ENCODE data around the gene CBFA2T2. TPM values are rescaled to one million over a fixed set of nuclear protein-coding genes. Genes with fewer than 3 reads are reported as not detected.

CBFA2T2 gene
- total and polyA plus RNA-seq, 2 of the 4 experiments (the other 2 are of a cell fraction): 3.8 to 6.2 TPM

GRCh38 chr20:33444797-33445560 lies 44.9 kb upstream of the CBFA2T2 start:
- Histone ChIP-seq H2BK5ac (ENCODE audit: low read depth, low read length, poor library complexity, severe bottlenecking) (no peak overlapping the region), H4K20me1 (ENCODE audit: insufficient read depth, low read length) (0 out of 2 replicates have a peak, but pooled peaks cover 3% of the 10 kb centered on the region), H3K4ac (ENCODE audit: low read depth, low read length) (no peak overlapping the region), H4K5ac (ENCODE audit: low read depth, low read length) (no peak overlapping the region), H2BK120ac (ENCODE audit: low read depth, low read length) (no peak overlapping the region), H2AFZ (replicated peaks; ENCODE audit: low read length, poor library complexity) (peak overlapping the region; percentile 75), H3K9me3 (ENCODE audit: control insufficient read depth, insufficient read depth, low read length) (0 out of 2 replicates have a peak, but pooled peaks cover 1% of the 10 kb centered on the region), H3K27ac (ENCODE audit: insufficient read depth, low read length) (no peak overlapping the region), H3K18ac (ENCODE audit: low read depth, low read length) (no peak overlapping the region), H3K23ac (ENCODE audit: low read depth, low read length) (no peak overlapping the region; the same call in 1 of the 2 replicates), H3K36me3 (ENCODE audit: control insufficient read depth, insufficient read depth, low read length) (no peaks in the 10 kb centered on the region), H3K4me1 (ENCODE audit: control insufficient read depth, insufficient read depth, low read length) (peaks cover 4% of the 10 kb centered on the region; the same call in 1 of the 2 replicates), H3K4me2 (ENCODE audit: low read depth, low read length) (peak overlapping the region; percentile 99), H4K91ac (ENCODE audit: insufficient read depth, low read depth, low read length) (no peak overlapping the region), H4K8ac (ENCODE audit: low read depth in 2 of 2, low read length in 2 of 2) (peak overlapping the region in 1 of 2 experiments; percentile 17; a peak in 1 of 4 replicates), H3K14ac (replicated peaks; ENCODE audit: low read depth, low read length) (no peak overlapping the region), H3K79me1 (ENCODE audit: low read depth in 1 of 2, low read length in 2 of 2) (peaks cover 4 to 14% of the 10 kb centered on the region in 2 experiments; a peak in 2 of 4 replicates), H3K4me3 (ENCODE audit: insufficient read depth, low read depth, low read length) (peak overlapping the region; percentile 93; the same call in 1 of the 2 replicates), H3K56ac (ENCODE audit: extremely low read depth, insufficient read depth, low read length) (no peak overlapping the region), H3K27me3 (ENCODE audit: control insufficient read depth, insufficient read depth, low read length) (no peaks in the 10 kb centered on the region), H2AK9ac (replicated peaks; ENCODE audit: low read depth, low read length, poor library complexity) (peak overlapping the region; percentile 12), H2AK5ac (ENCODE audit: low read depth, low read length) (no peak overlapping the region), H3K9me1 (ENCODE audit: insufficient read depth, low read length) (no peaks in the 10 kb centered on the region; the same call in 1 of the 2 replicates), H2BK15ac (ENCODE audit: low read depth, low read length) (no peak overlapping the region), H2BK20ac (ENCODE audit: low read depth, low read length) (no peak overlapping the region), H3K9ac (ENCODE audit: low read depth, low read length) (no peak overlapping the region)
- no peak for DNase-seq
- intact Hi-C loops (cut with micrococcal nuclease) (no loop called here), dilution Hi-C loops (cut with HindIII; ENCODE audit: low sequenced_read_pairs, unreplicated experiment) (no loop called here), in situ Hi-C loops (cut with MboI; ENCODE audit: low sequenced_read_pairs) (no loop called here)
- no peak for ATAC-seq (ENCODE audit: low read depth)
- CTCF ChIA-PET: interaction anchor here (0.6 to 1.0 kb wide), 2 partner anchors 12 to 706 kb away, joined by 3 to 7 read pairs; no protein-coding TSS in a partner anchor
- POLR2A ChIA-PET (ENCODE audit: unreplicated experiment): interaction anchor here (0.7 kb wide), 1 partner anchor 173 kb away, joined by 14 read pairs; no protein-coding TSS in a partner anchor
- no CpG with 5 or more reads among the region's 4 CpGs for WGBS, 2 experiments (ENCODE audit: extremely low coverage in 2 of 2, insufficient read length in 1 of 2)
- no TSS peak for BruUV-seq (replicated peaks)
- TF ChIP-seq FOS (IDR thresholded peaks at IDR 0.05; ENCODE audit: low read depth, low read length): no peak
- peak; percentile 9; the same call in 1 of the 2 replicates for TF ChIP-seq CTCF (conservative IDR thresholded peaks at IDR 0.05; ENCODE audit: low read depth, low read length)
- TF ChIP-seq NFE2L2 (IDR thresholded peaks at IDR 0.05; ENCODE audit: low read depth, low read length): no peak
- no peak for TF ChIP-seq ELK1 (IDR thresholded peaks at IDR 0.05; ENCODE audit: borderline replicate concordance, low read depth, low read length)
- TF ChIP-seq SMC3 (IDR thresholded peaks at IDR 0.05; ENCODE audit: low read depth, low read length): no peak
- TF ChIP-seq MAZ (IDR thresholded peaks at IDR 0.05; ENCODE audit: borderline replicate concordance, low read depth, low read length): no peak
- TF ChIP-seq RFX5 (IDR thresholded peaks at IDR 0.05; ENCODE audit: low read depth, low read length): no peak
- TF ChIP-seq BHLHE40 (IDR thresholded peaks at IDR 0.05; ENCODE audit: low read depth, low read length): no peak
- no peak for TF ChIP-seq USF2 (IDR thresholded peaks at IDR 0.05; ENCODE audit: low read depth, low read length)
- 0 out of 2 replicates have a peak, but pooled peaks have one; percentile 8 for TF ChIP-seq RAD21 (IDR thresholded peaks at IDR 0.05; ENCODE audit: low read length)

Data from IMR-90 (cell line).